HUES6 (cell line): ENCODE measurements around the gene FOXJ3.

Experiments
- H3K27ac ChIP-seq: 2 replicates; pipeline ENCODE4 v1.7.0; 2013; ENCODE audit warnings: low read depth, mild to moderate bottlenecking, low read length, inconsistent platforms
- H3K27me3 ChIP-seq: 2 replicates; pipeline ENCODE4 v1.6.1; 2013; ENCODE audit warnings: low read length; ENCODE audit not compliant: control insufficient read depth, insufficient read depth
- H3K36me3 ChIP-seq: 2 replicates; pipeline ENCODE4 v1.6.1; 2013; ENCODE audit warnings: low read length; ENCODE audit not compliant: control insufficient read depth, insufficient read depth
- H3K4me1 ChIP-seq: 2 replicates; pipeline ENCODE4 v1.6.1; 2013; ENCODE audit warnings: low read length; ENCODE audit not compliant: control insufficient read depth, insufficient read depth
- H3K4me3 ChIP-seq: 2 replicates; pipeline ENCODE4 v1.5.1; 2013; ENCODE audit warnings: low read depth, low read length
- H3K9ac ChIP-seq: one replicate; pipeline ENCODE4 v1.6.1; 2013; ENCODE audit warnings: mild to moderate bottlenecking, low read length
- H3K9me3 ChIP-seq: 2 replicates; pipeline ENCODE4 v1.6.1; 2013; ENCODE audit warnings: low read depth, low read length; ENCODE audit not compliant: control insufficient read depth, insufficient read depth

The FOXJ3 gene

GRCh38 chr1:42184616-42185015 lies 150.4 kb downstream of the FOXJ3 start:
- H3K9me3 ChIP-seq, result no peaks in the 10 kb centered on the region
- H3K36me3 ChIP-seq, result peaks cover 38% of the 10 kb centered on the region
- no peaks in the 10 kb centered on the region for H3K4me1 ChIP-seq
- H3K27ac ChIP-seq, result no peak overlapping the region
- H3K4me3 ChIP-seq, result no peak overlapping the region
- no peaks in the 10 kb centered on the region for H3K27me3 ChIP-seq
- H3K9ac ChIP-seq, result no peak overlapping the region

- Histone ChIP-seq H3K27ac (no peak overlapping the region), H3K36me3 (peaks cover 37% of the 10 kb centered on the region), H3K27me3 (no peaks in the 10 kb centered on the region), H3K9me3 (no peaks in the 10 kb centered on the region), H3K4me3 (no peak overlapping the region), H3K4me1 (no peaks in the 10 kb centered on the region), H3K9ac (no peak overlapping the region)
Observed at GRCh38 chr1:42183957-42184268, 151.1 kb downstream of the FOXJ3 start.

DNA sequence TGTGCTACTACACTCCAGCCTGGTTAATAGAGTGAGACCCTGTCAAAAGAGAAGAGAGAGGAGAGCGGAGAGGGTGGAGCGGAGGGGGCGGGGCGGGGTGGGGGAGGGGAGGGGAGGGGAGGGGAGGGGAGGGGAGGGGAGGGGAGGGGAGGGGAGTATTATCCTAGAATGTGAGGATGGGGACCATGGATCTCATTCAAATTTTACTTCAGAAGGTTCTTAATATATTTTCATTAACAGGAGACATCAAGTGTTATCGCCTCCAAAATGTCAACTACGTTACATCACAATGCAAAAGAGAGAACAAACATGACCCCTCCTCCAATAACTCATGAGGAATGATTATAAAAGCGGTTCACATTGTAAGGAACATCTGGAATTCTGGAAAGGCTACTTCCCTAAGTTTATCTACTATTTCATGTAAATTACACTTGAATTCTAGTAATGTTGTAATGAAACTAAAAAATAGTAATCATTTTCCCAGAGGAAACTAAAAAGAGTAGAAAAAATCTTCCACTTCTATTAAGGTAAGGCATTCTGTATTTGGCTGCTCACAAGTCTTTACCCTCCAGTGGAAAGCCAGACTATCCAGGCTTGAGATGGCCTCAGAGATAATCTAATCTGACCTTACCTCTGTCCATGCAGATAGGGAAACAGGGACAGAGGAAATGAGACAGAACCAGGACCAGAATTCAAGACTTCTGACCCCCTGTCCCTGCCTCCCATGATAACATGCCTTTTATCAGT lies 151.7 kb downstream of the FOXJ3 start:
- Histone ChIP-seq H3K4me1 (no peaks in the 10 kb centered on the region), H3K36me3 (peaks cover 32% of the 10 kb centered on the region), H3K27ac (no peak overlapping the region), H3K9ac (no peak overlapping the region), H3K9me3 (no peaks in the 10 kb centered on the region), H3K4me3 (no peak overlapping the region), H3K27me3 (no peaks in the 10 kb centered on the region)

DNA sequence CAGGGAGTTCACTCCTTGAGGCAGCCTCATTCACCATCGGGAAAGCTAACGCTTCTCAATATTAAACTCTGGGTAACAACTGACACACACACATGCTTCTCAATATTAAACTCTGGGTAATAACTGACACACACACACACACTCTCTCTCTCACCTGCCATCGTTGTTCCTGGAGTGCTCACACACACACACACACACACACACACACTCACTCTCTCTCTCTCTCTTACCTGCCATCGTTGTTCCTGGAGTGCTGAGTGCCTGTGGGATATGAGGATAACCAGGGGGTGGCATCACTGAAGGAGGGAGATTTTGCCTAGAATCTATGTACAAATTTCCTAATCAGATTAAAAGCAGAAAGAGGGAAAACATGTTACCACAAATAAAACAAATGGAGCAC lies 153.3 kb downstream of the FOXJ3 start:
- no peak overlapping the region for H3K9ac ChIP-seq
- H3K27ac ChIP-seq, result no peak overlapping the region
- H3K4me1 ChIP-seq, result no peaks in the 10 kb centered on the region
- H3K4me3 ChIP-seq, result no peak overlapping the region
- H3K27me3 ChIP-seq, result no peaks in the 10 kb centered on the region
- H3K36me3 ChIP-seq, result peaks cover 22% of the 10 kb centered on the region
- no peaks in the 10 kb centered on the region for H3K9me3 ChIP-seq

GRCh38 chr1:42179900-42180329 lies 155.1 kb downstream of the FOXJ3 start:
- no peak overlapping the region for H3K27ac ChIP-seq
- no peak overlapping the region for H3K9ac ChIP-seq
- no peaks in the 10 kb centered on the region for H3K27me3 ChIP-seq
- H3K4me3 ChIP-seq, result no peak overlapping the region
- H3K36me3 ChIP-seq, result peaks cover 20% of the 10 kb centered on the region
- no peaks in the 10 kb centered on the region for H3K4me1 ChIP-seq
- H3K9me3 ChIP-seq, result no peaks in the 10 kb centered on the region

DNA sequence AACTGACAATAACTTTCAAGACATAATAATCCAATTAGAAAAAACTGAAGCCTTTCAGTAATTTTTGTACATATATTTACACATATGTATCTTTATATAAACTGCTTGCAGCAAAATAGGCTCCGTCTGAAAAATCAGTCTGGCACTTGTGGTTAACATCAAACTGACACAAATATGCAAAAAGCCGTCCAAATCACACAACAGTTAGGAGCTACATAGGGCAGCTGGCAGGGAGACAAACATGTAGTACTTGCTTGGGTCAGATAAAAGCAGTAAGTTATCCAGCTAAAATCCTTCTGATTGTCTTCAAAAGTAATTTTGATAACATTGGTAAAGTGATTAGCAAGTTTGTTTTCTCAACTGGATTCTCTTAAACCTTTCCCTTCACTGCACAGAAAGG lies 155.8 kb downstream of the FOXJ3 start:
- H3K36me3 ChIP-seq, result peaks cover 20% of the 10 kb centered on the region
- no peak overlapping the region for H3K27ac ChIP-seq
- H3K9me3 ChIP-seq, result no peaks in the 10 kb centered on the region
- no peaks in the 10 kb centered on the region for H3K4me1 ChIP-seq
- H3K4me3 ChIP-seq, result no peak overlapping the region
- no peak overlapping the region for H3K9ac ChIP-seq
- H3K27me3 ChIP-seq, result no peaks in the 10 kb centered on the region

GRCh38 chr1:42178249-42178648 lies 156.8 kb downstream of the FOXJ3 start:
- Histone ChIP-seq H3K27me3 (no peaks in the 10 kb centered on the region), H3K9me3 (no peaks in the 10 kb centered on the region), H3K9ac (no peak overlapping the region), H3K36me3 (peaks cover 16% of the 10 kb centered on the region), H3K4me3 (no peak overlapping the region), H3K4me1 (no peaks in the 10 kb centered on the region), H3K27ac (no peak overlapping the region)

DNA sequence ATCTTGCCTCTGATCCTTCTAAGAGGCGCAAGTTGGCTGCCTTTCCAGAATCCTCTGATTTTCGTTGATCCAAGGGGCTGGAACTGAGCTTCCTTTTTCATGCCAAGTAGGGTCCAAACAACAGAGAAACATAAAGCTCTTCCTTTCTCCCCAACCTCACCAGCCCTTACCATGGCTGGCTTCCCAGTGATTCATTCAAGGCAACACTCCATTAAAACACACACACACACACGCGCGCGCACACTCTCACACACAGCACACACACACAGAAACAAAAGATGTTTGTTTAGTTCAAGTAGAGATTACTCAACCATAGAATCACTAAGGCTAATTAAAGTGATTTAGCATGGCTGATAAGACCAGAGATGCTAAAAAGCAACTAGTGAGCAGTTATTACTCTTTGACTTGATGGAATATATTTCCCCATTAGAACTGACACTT lies 157.5 kb downstream of the FOXJ3 start:
- H3K4me1 ChIP-seq, result no peaks in the 10 kb centered on the region; the same call in 1 of the 2 replicates
- H3K27me3 ChIP-seq, result no peaks in the 10 kb centered on the region
- no peak overlapping the region for H3K9ac ChIP-seq
- no peak overlapping the region for H3K4me3 ChIP-seq
- H3K9me3 ChIP-seq, result no peaks in the 10 kb centered on the region
- no peak overlapping the region for H3K27ac ChIP-seq
- peaks cover 16% of the 10 kb centered on the region for H3K36me3 ChIP-seq

GRCh38 chr1:42176902-42177519 lies 158.0 kb downstream of the FOXJ3 start:
- H3K27me3 ChIP-seq, result no peaks in the 10 kb centered on the region
- peaks cover 4% of the 10 kb centered on the region; the same call in 1 of the 2 replicates for H3K4me1 ChIP-seq
- H3K27ac ChIP-seq, result no peak overlapping the region
- peaks cover 16% of the 10 kb centered on the region for H3K36me3 ChIP-seq
- H3K9ac ChIP-seq, result no peak overlapping the region
- H3K9me3 ChIP-seq, result no peaks in the 10 kb centered on the region
- no peak overlapping the region for H3K4me3 ChIP-seq

DNA sequence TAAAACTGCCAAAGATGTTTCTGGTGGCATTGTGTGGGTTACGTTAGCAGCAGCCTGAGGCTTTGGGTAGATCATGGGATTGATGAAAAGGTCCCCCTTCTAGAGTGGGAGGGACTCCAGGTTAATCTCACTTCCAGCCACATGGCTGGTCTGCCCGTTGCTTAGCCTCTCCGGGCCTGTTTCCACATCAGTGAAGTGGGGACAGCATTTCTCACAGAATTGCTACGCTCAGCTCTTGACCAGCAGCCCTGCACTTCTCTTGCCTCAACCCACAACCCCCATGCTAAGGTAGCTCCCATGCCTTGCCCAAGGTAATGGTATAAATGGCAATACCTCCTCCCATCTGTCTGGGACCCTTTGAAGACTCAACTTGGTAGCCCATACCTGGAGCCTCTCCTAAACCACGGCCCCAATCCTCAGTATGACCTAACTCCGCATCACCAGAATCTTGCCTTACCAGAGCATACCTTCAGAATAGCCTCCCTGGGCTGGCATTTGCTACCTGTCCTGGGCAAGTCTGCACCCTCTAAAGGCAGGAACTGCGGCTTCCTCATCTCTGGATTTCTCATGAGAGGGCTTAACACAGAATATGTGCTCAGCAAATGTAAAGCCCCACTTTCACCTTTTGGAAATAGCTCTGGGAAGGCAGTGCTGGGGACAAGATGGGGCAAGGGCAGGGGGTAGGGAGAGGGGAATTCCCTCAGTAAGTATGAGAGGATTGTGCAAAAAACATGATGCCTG lies 159.6 kb downstream of the FOXJ3 start:
- H3K9ac ChIP-seq, result no peak overlapping the region

More for the DNA sequence above, 159.6 kb downstream of the FOXJ3 start:
- H3K27me3 ChIP-seq, result no peaks in the 10 kb centered on the region
- peaks cover 9% of the 10 kb centered on the region for H3K36me3 ChIP-seq
- H3K9me3 ChIP-seq, result no peaks in the 10 kb centered on the region
- peaks cover 4% of the 10 kb centered on the region; the same call in 1 of the 2 replicates for H3K4me1 ChIP-seq
- H3K4me3 ChIP-seq, result no peak overlapping the region
- no peak overlapping the region for H3K27ac ChIP-seq
